Measurements from ENCODE around the gene NUDT2. TPM values are rescaled to one million over a fixed set of nuclear protein-coding genes. Genes with fewer than 3 reads are reported as not detected.

NUDT2 gene
- total RNA-seq, 2 experiments from 2014 or later, result 35.3 to 38.4 TPM

DNA sequence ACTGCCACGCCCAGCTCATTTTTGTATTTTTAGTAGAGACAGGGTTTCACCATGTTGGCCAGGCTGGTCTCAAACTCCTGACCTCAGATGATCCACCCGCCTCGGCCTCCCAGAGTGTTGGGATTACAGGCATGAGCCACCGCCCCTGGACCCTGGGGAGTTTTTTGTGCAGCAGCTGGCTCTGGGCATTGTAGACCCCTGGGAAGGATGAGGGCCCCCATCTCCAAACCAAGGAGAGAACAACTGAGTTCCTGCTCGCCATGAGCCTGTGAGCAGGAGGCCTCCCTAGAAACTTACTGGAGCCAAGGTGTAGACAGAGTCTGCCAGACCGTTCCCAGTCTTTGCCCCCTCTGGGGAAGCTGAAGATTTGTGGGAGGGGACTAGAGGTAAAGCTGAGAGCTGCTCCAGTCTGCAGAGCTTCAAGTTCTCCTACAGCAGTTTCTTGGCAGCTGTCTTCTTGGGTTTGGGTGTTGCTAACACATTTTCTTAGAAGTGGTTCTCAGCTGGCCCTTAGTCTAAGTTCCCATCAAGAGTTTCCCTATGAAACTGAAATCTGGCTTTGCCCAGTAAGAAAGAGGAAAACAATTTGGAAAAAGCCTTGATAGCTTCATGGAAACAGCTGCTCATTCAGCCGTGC lies 12.4 kb downstream of the NUDT2 start:
- no peak overlapping the region for H3K4me3 Mint-ChIP-seq
- DNase-seq, result no peak
- intact Hi-C loops (cut with micrococcal nuclease), result no loop called here
- TF ChIP-seq CTCF (IDR thresholded peaks at IDR 0.05), result no peak
- ChIA-PET POLR2A (no interaction called here), CTCF (interaction anchor here (0.6 to 1.8 kb wide), 4 partner anchors 9 to 89 kb away, joined by 3 to 7 read pairs (median 6); no protein-coding TSS in a partner anchor)
- peaks cover 24% of the 10 kb centered on the region for H3K36me3 Mint-ChIP-seq (ENCODE audit: low read depth)
- ATAC-seq, result no peak
- H3K27me3 Mint-ChIP-seq, result no peaks in the 10 kb centered on the region
- H3K9me3 Mint-ChIP-seq, result no peaks in the 10 kb centered on the region
- H3K4me1 Mint-ChIP-seq (ENCODE audit: low read depth), result no peaks in the 10 kb centered on the region
- H3K27ac Mint-ChIP-seq, result no peak overlapping the region

GRCh38 chr9:34343090-34343489 lies 13.7 kb downstream of the NUDT2 start:
- Mint-ChIP-seq H3K27ac (no peak overlapping the region), H3K36me3 (ENCODE audit: low read depth) (peaks cover 24% of the 10 kb centered on the region), H3K4me3 (no peak overlapping the region), H3K9me3 (no peaks in the 10 kb centered on the region), H3K4me1 (ENCODE audit: low read depth) (no peaks in the 10 kb centered on the region), H3K27me3 (no peaks in the 10 kb centered on the region)
- TF ChIP-seq CTCF (IDR thresholded peaks at IDR 0.05), result no peak
- ATAC-seq (no peak), DNase-seq (no peak)
- CTCF ChIA-PET, result interaction anchor here (0.7 to 1.1 kb wide), 2 partner anchors 36 to 61 kb away, joined by 3 to 4 read pairs; no protein-coding TSS in a partner anchor
- POLR2A ChIA-PET, result no interaction called here
- intact Hi-C loops (cut with micrococcal nuclease), result no loop called here

DNA sequence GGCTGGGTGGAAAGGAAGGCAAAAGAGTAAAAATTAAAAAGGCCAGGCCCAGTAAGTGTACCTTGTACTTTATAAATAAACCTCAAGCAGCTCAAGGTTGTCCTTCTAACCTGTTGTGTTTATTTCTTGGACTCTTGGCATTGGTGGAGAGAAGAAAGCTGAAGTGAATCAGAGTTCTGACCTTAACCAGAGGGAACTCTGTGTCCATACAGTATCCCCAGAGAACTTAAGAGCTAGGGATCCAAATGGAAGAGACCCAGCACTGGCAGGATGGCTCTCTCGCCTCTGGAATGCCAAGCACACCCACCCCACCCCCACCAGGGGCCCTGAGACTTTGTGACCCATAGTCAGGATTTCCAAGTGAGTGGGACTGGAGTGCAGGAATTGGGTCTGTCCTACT lies 14.2 kb downstream of the NUDT2 start:
- H3K9me3 Mint-ChIP-seq, result no peaks in the 10 kb centered on the region
- no peak for TF ChIP-seq CTCF (IDR thresholded peaks at IDR 0.05)
- ATAC-seq (no peak), DNase-seq (no peak)
- ChIA-PET CTCF (interaction anchor here (1.1 kb wide), 1 partner anchor 36 kb away, joined by 3 read pairs; no protein-coding TSS in a partner anchor), POLR2A (no interaction called here)
- H3K36me3 Mint-ChIP-seq (ENCODE audit: low read depth), result peaks cover 21% of the 10 kb centered on the region
- H3K4me3 Mint-ChIP-seq, result no peak overlapping the region
- no peak overlapping the region for H3K27ac Mint-ChIP-seq
- H3K27me3 Mint-ChIP-seq, result no peaks in the 10 kb centered on the region
- no peaks in the 10 kb centered on the region for H3K4me1 Mint-ChIP-seq (ENCODE audit: low read depth)
- intact Hi-C loops (cut with micrococcal nuclease), result no loop called here

DNA sequence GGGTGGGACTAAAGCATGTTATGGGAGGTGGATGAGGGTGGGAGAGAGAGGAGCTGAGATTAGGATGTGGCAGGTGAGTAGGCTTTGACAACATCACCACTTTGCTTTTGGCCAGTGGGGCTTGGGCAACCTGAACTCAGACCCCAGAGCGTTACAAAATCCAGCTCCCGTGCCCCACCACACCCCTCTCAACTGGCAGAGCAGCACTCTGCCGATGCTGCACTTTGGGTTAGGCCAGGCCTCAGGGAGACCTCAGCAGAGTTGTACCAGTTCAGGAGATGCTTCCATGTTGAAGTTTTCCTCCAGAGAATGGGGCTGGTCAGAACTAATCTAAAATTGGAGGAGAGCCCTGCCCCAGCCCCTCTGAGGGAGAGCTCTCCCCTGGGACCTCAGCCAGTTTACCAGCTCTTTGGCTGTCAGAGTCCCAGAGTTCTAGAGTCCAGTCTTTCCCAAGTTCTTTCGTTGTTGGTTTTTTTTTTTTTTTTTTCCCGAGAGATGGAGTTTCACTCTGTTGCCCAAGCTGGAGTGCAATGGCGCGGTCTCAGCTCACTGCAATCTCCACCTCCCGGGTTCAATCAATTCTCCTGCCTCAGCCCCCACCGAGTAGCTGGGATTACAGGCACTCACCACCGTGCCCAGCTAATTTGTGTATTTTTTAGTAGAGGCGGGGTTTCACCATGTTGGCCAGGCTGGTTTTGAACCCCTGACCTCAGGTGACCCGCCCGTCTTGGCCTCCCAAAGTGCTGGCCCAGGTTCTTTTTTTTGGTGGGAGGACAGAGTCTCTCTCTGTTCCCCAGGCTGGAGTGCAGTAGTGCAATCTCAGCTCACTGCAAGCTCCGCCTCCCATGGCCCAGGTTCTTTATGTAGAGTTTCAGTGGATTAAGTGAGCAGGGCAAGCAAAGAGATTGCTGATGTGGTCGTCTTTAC lies 17.8 kb downstream of the NUDT2 start:
- H3K4me1 Mint-ChIP-seq (ENCODE audit: low read depth), result no peaks in the 10 kb centered on the region
- ATAC-seq (no peak), DNase-seq (no peak)
- no peak overlapping the region for H3K4me3 Mint-ChIP-seq
- TF ChIP-seq CTCF (IDR thresholded peaks at IDR 0.05), result no peak
- peaks cover 10% of the 10 kb centered on the region for H3K36me3 Mint-ChIP-seq (ENCODE audit: low read depth)
- H3K27ac Mint-ChIP-seq, result no peak overlapping the region
- intact Hi-C loops (cut with micrococcal nuclease), result no loop called here
- H3K27me3 Mint-ChIP-seq, result no peaks in the 10 kb centered on the region
- no peaks in the 10 kb centered on the region for H3K9me3 Mint-ChIP-seq
- CTCF ChIA-PET, result interaction anchor here (1.6 kb wide), 1 partner anchor 15 kb away, joined by 5 read pairs; no protein-coding TSS in a partner anchor
- POLR2A ChIA-PET, result interaction anchor here (1.7 kb wide), 1 partner anchor 13 kb away, joined by 6 read pairs; no protein-coding TSS in a partner anchor

Measured in activated CD8-positive, alpha-beta T cell treated with anti-CD3 and anti-CD28 coated beads for 36 hours (primary cell).